ENCODE data around the gene SULF2. TPM values are rescaled to one million over a fixed set of nuclear protein-coding genes. Genes with fewer than 3 reads are reported as not detected.

Gene SULF2
- total RNA-seq, 2 donors from 2014 or later, result 37.2 to 55.1 TPM

DNA sequence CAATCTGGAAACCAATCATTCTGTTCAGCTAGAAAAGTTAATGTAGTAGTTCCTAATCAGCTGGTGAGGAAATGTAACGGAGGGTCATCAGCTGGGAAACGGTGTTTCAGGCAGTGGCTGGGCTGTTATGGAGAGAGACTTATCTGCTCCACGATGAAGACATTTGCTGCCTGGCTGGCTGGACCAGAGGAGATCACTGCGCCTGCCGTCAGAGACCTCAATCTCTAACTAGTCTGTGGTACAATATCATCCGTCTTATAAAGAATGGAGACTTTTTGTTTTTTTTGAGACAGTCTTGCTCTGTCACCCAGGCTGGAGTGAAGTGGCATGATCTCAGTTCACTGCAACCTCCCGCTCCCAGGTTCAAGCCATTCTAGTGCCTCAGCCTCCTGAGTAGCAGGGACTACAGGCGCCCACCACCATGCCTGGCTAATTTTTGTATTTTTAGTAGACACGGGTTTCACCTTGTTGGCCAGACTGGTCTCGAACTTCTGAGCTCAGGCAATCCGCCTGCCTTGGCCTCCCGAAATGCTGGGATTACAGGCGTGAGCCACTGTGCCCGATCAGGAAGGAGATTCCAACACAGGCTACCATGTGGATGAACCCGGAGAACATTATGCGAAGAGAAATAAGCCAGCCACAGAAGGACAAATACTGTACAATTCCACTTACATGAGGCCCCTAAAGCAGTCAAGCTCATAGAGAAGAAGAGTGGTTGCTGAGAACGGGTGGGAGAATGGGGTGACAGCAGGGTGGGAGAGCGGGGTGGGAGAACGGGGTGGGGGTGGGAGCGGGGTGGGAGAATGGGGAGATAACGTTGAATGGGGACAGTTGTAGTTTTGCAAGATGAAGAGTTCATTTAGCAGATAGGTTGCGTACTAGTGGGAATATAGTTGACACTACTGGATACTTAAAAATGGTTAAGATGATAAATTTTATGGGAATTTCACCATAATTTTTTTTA is 115.1 kb downstream of the SULF2 start:
- ATAC-seq, result no peak
- no peak for DNase-seq
- intact Hi-C loops (cut with DNase I), result loop anchor here in 1 of 2 donors (10.0 kb wide), 1 partner anchor 105 kb away; no protein-coding TSS in a partner anchor

DNA sequence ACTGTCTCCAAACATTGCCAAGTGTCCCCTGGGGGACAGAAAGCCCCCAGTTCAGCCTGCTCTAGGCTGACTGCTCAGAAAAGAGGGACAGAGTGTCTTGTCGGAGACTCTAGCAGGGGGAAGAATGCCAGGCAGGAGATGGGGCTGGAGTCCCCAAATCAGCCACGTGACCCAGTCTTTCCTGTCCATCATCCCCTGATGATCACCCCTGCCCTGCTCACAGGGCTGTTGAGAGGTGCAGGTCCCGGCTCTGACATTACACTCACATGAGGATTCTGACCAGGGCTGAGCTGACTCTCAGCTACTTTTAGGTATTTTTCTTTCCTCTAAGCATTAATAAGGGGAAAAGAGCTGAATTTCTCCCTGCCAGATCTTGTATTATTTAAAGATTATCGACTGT is 115.8 kb downstream of the SULF2 start:
- ATAC-seq, result no peak
- intact Hi-C loops (cut with DNase I), result no loop called here
- DNase-seq, result no peak

DNA sequence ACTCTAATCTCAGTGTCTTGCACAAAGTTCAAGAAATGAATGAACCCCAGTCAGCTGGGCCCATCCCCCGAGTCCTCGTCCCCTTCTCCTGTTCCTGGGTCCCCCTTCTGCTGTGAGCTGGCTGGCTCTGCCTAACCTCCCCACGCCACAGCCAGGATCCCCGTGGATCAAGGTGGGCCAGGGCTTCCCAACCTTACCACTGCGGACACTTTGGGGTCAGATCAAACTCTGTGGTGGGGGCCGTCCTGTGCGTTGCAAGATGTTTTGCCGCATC is 116.2 kb downstream of the SULF2 start:
- ATAC-seq, result no peak
- intact Hi-C loops (cut with DNase I), result no loop called here
- DNase-seq, result no peak

DNA sequence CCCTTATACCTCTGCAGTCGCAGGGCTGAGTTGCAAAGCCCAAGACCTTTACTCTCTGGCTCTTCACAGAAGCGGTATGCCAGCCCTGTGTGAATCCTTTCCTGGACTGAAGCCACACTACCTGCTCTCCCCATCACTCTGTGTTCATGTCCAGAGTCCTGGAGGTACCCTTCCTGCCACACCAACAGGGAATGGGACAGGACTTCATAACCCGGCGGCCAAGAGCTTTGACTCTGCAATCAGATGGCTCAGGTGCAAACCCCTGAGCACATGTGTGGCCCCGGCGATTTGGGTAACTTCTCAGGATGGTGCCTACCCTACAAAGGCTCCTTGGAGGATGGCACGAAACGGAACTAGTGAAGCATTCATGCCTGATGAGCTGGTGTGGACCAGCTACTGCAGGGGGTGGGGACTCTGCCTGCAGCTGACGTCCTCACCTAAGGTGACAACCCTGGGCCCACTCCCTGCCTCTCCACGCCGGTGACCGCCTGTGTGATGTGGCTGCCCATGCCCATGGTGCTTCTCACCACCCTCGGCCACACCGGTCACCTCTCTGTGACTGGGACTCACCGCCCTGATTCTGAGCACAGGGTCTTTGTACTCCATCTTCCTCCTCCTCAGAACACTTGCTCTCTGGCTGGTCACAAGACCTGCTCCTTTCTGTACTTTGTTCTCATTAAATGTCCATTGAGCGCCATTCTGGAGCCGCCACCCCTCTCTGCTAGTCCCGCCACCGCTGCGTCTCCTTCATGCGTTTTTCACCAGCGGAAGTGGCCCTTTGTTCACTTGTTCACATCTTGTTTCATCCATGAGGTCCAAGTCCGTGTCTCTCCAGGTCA is 116.7 kb downstream of the SULF2 start:
- DNase-seq (no peak), ATAC-seq (no peak)
- intact Hi-C loops (cut with DNase I), result no loop called here

DNA sequence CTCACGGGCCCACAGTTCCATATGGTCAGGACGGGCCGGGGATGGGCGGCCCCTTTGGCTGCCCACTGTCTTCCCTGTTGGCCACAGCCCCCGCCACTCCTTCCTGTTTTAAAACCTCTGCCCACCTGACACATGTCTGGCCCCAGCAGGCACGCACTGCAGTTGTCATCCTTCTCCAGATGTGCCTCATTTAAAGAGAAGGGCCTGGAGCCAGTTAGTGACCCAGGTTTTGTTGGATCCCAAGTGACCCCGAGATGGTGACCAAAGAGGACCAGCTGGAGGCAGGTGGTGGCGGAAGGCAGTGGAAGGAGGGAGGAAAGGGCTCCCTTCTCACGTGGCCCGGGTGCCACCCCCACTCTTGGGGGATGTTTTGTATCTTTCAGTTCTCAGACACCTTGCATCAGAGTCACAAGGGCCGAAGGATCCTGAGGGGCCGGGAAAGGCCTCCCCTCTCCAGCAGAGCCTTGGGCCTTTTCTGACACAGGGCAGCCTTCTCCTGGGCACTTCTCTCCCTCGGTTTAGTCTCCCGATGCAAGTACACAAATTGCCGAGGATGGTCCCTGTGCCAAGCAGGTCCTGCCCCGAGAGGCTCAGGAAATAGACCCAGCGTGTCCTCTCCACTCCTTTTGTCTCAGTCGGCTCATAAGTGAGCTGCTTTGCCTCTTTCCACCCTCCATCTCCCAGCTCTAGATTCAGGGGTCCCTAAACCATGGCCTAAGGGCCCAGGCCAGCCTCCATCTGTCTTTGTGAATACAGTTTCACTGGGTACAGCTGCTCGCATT is 117.6 kb downstream of the SULF2 start:
- intact Hi-C loops (cut with DNase I), result no loop called here
- DNase-seq, result no peak
- no peak for ATAC-seq

DNA sequence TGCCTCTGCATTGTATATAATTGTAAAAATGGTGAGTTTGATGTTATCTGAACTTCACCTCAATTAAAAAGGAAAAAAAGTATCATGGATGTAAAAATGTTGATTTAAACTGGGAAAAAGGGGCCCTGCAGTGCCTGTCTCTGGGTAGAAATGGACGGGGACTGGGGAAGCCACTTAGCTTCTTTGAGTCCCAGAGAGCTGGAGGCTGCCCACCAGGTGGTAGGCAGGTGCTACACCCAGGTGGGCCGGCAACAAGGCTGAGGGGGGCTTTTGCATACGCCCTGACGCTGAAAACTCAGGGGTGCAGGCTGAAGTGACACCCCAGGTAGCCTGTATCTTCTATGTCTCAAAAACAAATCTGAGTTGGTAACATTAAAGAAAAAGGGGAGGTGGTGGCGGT is 118.2 kb downstream of the SULF2 start:
- DNase-seq (no peak), ATAC-seq (no peak)
- intact Hi-C loops (cut with DNase I), result no loop called here

DNA sequence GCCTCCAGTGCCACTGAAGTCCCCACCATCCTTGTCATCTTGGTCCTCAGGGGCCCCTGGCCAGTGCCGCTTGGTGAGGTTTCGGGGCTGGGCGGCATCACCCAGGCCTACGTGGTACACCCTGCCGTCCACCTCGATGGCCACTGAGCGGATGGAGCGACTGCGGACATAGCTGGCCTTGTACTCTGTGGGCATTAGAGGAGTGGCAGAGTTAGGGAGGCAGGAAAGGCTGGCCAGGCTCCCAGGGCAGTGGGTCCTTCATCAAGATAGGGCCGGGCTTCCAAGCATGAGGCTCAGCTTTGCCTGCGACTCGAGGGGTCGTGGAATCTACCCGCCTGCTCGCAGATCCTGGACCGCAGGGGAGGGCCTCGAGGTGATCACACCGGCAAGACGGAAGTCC is 119.0 kb downstream of the SULF2 start:
- intact Hi-C loops (cut with DNase I), result no loop called here
- ATAC-seq, result no peak
- DNase-seq, result no peak

DNA sequence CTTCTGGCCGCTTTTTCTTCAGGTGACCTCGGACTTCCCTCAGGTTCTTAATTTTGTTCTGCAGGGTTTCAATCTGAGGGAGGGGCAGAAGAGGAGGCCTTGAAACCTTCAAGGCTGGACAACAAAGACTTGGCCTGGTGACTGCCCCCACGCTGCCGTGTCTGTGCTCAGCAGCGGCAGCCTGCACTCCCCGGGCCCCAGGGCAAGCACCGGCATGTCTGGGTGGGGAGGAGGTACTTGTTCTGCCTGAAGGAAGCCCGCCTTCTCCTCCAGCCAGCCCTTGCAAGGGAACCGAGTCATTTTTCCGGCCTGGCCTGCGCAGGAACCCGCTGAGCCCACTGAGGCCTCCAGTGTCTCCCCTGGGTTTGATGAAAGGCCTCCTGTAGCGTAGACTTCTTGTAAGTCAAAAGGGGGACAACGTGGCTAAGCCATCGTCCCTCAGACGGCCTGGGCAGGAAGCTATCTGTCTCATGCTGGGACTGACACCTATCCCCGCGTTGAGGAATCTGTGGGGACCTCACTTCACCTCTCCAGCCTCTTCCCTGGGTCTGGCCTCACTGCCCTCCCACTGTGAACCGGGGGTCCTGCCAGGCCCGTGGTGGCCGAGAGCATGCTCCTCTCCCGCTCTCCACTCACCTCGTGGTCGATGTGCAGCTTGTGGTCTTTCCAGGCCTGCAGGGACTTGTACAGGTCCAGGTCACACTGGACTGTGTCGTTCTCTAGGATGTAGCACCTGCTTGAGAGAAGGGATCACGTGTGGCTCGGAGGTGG is 119.9 kb downstream of the SULF2 start:
- DNase-seq (no peak), ATAC-seq (no peak)
- intact Hi-C loops (cut with DNase I), result no loop called here

DNA sequence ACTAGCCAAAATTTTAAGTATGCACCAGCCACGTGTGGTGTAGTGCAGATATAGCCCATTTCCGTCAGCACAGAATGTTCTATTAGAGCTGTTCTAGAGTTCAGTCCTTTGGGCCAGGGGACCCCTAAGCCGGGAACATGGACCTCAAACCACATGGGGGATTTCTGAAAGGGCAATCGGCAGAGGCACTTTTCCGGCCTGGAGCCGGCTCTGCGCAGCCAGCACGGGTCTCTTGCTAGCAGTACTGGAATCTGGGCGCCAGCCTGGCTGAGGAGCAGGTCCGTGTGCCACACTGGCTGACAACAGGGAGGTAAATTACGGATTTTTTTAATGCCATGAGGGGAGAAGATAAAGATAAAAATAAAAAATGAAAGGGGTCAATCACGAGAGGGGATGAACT is 120.5 kb downstream of the SULF2 start:
- intact Hi-C loops (cut with DNase I), result loop anchor here in 1 of 2 donors (5.0 kb wide), 1 partner anchor 958 kb away; no protein-coding TSS in a partner anchor
- DNase-seq, result no peak
- no peak for ATAC-seq

DNA sequence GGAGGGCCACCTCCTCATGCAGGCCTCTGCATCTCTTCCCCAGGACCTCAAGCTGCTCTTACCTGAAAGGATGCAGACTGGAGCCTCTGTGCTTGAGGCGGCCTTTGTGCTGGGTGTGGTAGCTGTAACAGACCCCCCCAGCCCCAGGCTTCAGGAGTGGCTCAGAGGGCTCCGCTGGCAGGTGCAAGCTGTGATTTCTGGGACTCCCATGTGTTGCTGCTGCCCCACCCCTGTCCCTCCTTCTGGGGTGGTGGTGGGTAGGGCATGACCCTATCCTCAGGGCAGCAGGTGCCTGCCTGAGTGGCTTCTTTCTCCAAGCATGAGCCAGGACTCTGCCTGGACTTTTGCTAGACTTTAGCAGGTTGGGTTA is 121.2 kb downstream of the SULF2 start:
- ATAC-seq, result peak; percentile 7 to 10

DNA sequence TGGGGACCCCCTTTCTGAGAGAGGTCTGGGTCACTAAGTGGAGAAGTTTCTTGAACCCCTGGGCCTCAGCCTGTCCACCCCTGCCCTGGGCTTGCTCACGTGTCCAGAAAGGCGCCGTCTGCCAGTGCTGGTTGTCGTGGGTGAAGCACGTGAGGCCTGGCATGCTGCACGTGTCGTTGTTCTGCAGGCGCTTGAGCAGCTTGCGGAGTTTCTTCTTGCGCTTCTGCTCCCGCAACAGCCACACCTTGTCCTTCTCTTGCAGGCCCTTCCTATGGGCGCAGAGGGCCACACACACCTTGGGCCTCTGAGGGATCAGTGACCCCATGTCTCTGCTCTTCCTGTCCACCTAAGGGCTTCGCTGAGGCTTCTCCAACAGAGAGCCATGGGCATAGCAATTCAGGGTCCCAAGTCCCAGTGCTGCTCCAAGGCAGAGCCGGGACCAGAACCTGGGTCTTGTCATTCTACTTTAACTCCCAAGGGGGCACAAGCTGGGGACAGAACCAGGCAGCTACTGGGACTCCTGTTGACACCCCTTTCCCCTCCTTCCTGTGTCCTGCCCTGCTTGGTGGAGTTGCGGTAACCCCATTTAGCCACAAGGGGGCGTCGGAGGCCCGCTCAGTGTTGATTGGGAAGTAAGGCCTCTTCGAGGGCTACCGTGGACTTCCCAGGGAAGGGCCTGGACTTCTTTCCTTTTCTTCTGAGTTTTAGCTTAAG is 121.8 kb downstream of the SULF2 start:
- DNase-seq (peak; percentile 76), ATAC-seq (peak; percentile 81 to 84)
- intact Hi-C loops (cut with DNase I), result loop anchor here (1.0 to 5.0 kb wide), 2 partner anchors 957 to 959 kb away; no protein-coding TSS in a partner anchor

More for the DNA sequence above, 121.2 kb downstream of the SULF2 start:
- DNase-seq, result no peak
- intact Hi-C loops (cut with DNase I), result loop anchor here in 1 of 2 donors (5.0 kb wide), 1 partner anchor 958 kb away; no protein-coding TSS in a partner anchor

DNA sequence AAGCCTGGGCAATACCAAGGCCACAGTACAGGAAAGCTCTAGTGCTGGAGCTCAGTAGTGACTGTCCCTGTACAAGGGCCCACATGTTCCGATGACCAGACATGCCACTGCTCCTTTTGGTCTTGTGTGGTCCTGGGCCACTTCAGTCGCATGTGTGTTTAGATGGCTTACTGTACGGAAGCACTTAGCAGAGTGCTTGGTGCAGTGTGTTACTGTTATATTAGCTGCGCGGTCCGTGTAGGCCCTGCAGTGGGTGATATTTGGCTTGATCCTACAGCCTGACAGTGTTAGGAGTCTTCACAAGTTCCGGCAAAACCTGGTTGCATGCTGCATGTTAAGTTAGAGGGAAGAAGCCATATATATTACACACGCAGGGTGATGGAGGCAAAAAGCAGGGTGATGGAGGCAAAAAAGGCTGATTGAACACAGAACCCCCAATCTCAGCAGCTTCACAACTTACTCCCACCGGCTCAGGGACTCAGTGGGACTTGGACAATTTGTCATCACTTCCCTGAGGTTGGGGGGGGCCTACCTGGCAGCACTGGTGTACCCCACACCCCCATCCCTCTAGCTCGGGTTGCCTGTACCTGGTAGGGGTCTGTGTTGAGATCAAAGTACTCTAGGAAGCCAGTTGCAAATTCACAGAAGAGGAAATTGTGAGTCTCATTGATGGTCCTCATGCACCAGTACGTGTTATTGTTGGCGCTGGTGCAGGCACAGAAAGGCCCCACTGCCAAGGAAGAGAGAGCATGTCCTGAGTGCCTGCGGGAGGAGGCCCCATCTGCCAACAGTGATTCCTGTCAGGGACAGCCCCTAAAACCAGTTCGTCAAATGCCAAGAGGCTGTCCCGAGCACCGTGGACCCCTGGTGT is 122.6 kb downstream of the SULF2 start:
- no peak for DNase-seq
- no peak for ATAC-seq
- intact Hi-C loops (cut with DNase I), result loop anchor here (1.0 to 5.0 kb wide), 2 partner anchors 958 to 960 kb away; no protein-coding TSS in a partner anchor

DNA sequence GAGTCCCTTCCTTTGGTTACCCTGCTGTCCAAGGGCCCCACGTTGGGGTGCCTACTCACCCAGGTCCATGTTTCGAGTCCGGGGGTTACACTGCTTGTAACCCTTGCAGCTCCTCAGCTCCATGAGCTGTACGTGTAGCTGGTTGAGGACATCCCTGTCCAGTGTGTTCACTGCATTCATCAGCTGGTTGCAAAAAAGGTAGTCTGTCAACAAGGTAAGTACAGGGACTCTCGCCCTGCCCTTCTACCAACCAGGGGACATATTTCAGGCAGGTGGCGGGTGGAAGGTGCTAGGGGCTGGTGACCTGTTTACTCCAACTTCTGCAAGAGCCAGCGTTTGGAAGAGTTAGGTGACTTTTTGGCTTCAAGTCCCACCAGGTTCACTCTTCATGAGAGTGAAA is 123.6 kb downstream of the SULF2 start:
- intact Hi-C loops (cut with DNase I), result loop anchor here in 1 of 2 donors (5.0 kb wide), 1 partner anchor 961 kb away; no protein-coding TSS in a partner anchor
- DNase-seq (no peak), ATAC-seq (no peak)

DNA sequence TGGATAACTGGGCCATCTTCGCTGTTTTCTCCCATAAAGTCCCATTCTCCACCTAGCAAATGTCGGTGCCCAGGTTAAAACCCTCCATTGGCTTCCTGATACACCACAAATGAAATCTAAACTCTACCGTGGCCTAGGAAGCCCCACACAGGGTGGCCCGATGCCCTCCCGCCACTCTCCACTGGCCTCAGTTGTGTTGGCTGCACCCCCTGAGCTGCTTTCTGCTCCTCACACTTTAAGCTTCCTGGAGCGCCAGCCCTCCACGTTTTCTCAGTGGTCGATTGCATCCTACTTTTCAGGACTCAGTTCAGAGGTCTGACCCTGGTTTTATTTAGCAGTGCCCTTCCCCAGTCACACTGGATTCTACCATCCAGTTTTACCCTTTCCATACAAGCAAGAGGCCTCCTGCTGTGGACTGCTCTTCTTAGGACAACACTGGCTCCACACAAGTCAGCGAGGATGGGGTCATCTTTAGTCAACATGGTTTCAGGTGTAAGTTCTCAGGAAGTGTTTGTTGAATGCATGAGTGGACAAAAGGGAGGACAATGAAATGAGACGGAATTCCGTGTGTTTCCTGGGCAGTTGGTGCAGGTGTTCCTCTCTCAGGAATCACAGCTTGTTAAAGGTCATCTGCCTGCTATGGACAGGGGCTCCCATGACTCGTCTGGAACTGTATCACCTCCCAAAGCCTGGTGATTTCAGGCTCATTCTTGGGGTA is 124.1 kb downstream of the SULF2 start:
- ATAC-seq (no peak), DNase-seq (no peak)
- intact Hi-C loops (cut with DNase I), result loop anchor here in 1 of 2 donors (5.0 kb wide), 1 partner anchor 961 kb away; no protein-coding TSS in a partner anchor

DNA sequence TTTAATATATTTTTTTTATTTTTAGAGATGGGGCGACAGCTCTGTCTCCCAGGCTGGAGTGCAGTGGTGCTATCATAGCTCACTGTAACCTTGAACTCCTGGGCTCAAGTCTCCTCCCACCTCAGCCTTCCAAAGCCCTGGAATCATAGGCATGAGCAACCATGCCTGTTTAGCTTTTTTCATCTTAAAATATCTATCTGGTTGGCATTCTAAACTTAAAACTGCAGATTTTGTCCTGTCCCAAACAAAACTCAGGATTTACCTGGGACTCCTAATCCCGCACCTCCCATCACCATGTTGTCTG is 124.7 kb downstream of the SULF2 start:
- ATAC-seq (no peak), DNase-seq (no peak)
- intact Hi-C loops (cut with DNase I), result loop anchor here in 1 of 2 donors (5.0 kb wide), 1 partner anchor 962 kb away; no protein-coding TSS in a partner anchor

DNA sequence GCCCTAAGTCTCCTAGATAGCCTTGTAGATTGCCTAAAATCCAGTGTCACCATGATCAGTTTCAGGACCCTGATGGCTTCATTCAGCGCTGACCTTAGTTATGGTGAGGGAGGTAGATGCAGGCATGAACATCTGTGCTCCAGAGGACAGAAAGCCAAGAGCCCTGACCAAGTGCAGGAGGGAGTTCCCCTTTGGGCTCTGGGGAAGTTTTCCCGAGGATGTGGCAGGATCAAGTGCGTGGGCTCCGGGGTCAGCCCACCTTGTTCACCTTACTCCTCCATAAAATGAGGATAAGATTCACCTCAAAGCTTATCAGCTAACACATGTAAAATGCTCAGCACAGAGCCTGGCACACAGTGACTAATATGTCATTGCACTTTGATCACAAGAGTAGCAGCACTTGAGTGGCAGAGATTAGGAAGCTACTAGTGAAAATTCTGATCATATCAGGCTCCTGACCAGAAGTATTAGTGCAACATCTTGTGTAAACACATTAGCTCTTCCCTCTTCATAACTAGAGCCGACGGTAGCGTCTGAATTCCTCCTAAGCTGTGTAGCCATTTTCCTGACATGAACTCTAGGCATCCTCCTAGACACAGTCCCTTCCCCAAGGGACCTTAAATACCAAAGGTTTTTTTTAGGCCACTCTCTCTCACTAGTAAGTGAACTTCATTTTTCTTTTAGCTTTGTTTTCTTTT is 125.2 kb downstream of the SULF2 start:
- no peak for DNase-seq
- ATAC-seq, result no peak
- intact Hi-C loops (cut with DNase I), result loop anchor here in 1 of 2 donors (5.0 kb wide), 1 partner anchor 962 kb away; no protein-coding TSS in a partner anchor

Measured in left cardiac atrium (tissue), 4 donors.